ENCODE results near the gene PLA2G5. TPM values are rescaled to one million over a fixed set of nuclear protein-coding genes. Genes with fewer than 3 reads are reported as not detected.

Gene PLA2G5
- total RNA-seq, 1 donor from 2014 or later: not detected

DNA sequence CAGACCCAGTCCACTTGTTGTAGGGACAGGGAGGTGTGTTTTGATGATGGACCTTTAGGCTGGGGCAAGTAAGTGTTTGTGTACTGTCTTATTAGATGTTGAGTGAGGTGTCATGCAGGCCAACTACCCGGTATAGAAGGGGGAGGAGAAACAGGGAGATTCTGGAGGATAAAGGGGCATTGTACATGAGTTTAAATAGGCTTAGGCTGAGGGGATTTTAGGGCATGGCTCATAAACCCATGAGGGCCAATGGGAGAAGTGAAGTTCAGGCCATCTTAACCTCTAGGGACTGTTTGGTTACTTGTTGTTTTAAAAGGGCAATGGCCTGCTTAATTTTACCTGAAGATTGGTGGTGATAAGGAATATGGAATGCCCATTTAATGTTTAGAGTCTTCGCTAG lies 38.2 kb upstream of the PLA2G5 start:
- Mint-ChIP-seq H3K27me3 (peaks cover 27% of the 10 kb centered on the region), H3K4me3 (no peak overlapping the region), H3K27ac (no peak overlapping the region), H3K36me3 (no peaks in the 10 kb centered on the region), H3K4me1 (ENCODE audit: unreplicated experiment) (no peaks in the 10 kb centered on the region), H3K9me3 (no peaks in the 10 kb centered on the region)
- no peak for TF ChIP-seq CTCF (conservative IDR thresholded peaks at IDR 0.05)
- no peak for DNase-seq (ENCODE audit: extremely low spot score, unreplicated experiment)

DNA sequence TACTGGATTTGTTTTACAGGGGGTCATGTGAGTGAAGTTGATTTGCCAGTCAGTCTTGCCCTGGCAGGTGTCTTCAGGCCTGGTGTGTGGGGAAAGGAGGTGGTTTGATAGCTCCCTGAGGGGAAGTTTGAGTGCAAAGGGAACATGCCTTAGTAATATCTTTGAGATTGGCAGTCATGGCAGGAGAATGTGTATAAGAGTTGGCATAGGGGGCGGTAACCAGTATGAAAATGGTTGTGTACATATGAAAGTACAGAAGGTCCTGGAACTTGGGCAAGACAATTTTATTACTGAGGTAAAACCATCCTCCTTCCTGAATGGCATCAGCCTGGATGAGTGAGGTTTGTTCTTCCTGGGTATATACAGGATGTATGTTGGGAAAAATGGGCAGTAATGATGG lies 37.6 kb upstream of the PLA2G5 start:
- H3K27ac Mint-ChIP-seq: no peak overlapping the region

GRCh38 chr1:20033420-20033819 lies 36.6 kb upstream of the PLA2G5 start:
- TF ChIP-seq CTCF (conservative IDR thresholded peaks at IDR 0.05): no peak
- Mint-ChIP-seq H3K9me3 (no peaks in the 10 kb centered on the region), H3K4me1 (ENCODE audit: unreplicated experiment) (no peaks in the 10 kb centered on the region), H3K27me3 (peaks cover 26% of the 10 kb centered on the region), H3K36me3 (no peaks in the 10 kb centered on the region), H3K4me3 (no peak overlapping the region), H3K27ac (no peak overlapping the region)
- no peak for DNase-seq (ENCODE audit: extremely low spot score, unreplicated experiment)

More for the DNA sequence above, 37.6 kb upstream of the PLA2G5 start:
- no peak for DNase-seq (ENCODE audit: extremely low spot score, unreplicated experiment)
- H3K9me3 Mint-ChIP-seq: no peaks in the 10 kb centered on the region
- H3K27me3 Mint-ChIP-seq: peaks cover 25% of the 10 kb centered on the region
- no peak for TF ChIP-seq CTCF (conservative IDR thresholded peaks at IDR 0.05)
- no peaks in the 10 kb centered on the region for H3K36me3 Mint-ChIP-seq
- H3K4me3 Mint-ChIP-seq: no peak overlapping the region
- H3K4me1 Mint-ChIP-seq (ENCODE audit: unreplicated experiment): no peaks in the 10 kb centered on the region

GRCh38 chr1:20035114-20035513 lies 34.9 kb upstream of the PLA2G5 start:
- DNase-seq (ENCODE audit: extremely low spot score, unreplicated experiment): no peak
- H3K27me3 Mint-ChIP-seq: peaks cover 25% of the 10 kb centered on the region
- H3K4me1 Mint-ChIP-seq (ENCODE audit: unreplicated experiment): no peaks in the 10 kb centered on the region
- no peaks in the 10 kb centered on the region for H3K36me3 Mint-ChIP-seq
- no peaks in the 10 kb centered on the region for H3K9me3 Mint-ChIP-seq
- H3K4me3 Mint-ChIP-seq: no peak overlapping the region
- H3K27ac Mint-ChIP-seq: no peak overlapping the region
- TF ChIP-seq CTCF (conservative IDR thresholded peaks at IDR 0.05): no peak

DNA sequence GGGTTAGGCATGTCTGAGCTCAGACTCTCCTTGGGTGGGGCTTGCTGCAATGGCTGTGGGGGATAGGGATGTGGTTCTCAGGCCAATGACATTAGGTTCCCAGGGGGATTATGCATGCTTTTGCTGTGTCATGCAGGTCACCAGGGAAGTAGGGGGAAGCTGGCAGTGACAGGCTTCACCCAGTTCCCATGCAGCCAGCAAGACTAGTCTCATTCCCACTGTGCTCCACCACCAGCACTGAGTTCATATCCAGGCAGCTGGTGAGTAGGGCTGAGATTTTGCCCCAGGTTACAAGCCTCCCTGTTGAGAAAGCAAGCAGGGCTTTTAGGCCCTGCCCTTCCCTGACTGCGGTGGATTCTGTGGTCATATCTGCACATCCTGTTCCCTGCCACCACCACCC lies 32.1 kb upstream of the PLA2G5 start:
- no peak for DNase-seq (ENCODE audit: extremely low spot score, unreplicated experiment)
- no peak overlapping the region for H3K27ac Mint-ChIP-seq
- no peak for TF ChIP-seq CTCF (conservative IDR thresholded peaks at IDR 0.05)
- no peaks in the 10 kb centered on the region for H3K36me3 Mint-ChIP-seq
- H3K27me3 Mint-ChIP-seq: peaks cover 24% of the 10 kb centered on the region
- no peaks in the 10 kb centered on the region for H3K4me1 Mint-ChIP-seq (ENCODE audit: unreplicated experiment)
- no peak overlapping the region for H3K4me3 Mint-ChIP-seq
- H3K9me3 Mint-ChIP-seq: no peaks in the 10 kb centered on the region

DNA sequence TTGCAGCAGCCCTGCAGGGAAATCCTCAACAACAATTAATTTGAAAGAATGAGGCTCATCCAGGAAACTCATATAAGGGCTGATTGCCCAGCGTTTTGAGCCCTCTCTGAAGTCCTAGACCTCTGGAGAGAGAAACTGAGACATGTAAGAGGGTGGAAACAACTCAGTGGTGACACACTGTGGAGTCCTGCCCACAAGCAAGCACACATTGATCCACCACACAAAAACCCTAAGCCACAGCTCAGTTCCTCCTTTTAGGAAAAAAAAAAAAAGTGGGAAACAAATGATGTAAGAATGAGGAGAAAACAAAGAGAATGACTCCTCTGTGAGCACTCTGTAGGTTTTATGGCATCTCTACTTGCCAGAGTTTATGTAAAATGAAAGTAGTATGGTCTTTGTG lies 22.9 kb upstream of the PLA2G5 start:
- peaks cover 8% of the 10 kb centered on the region for H3K27me3 Mint-ChIP-seq
- no peaks in the 10 kb centered on the region for H3K4me1 Mint-ChIP-seq (ENCODE audit: unreplicated experiment)
- no peak for TF ChIP-seq CTCF (conservative IDR thresholded peaks at IDR 0.05)
- DNase-seq (ENCODE audit: extremely low spot score, unreplicated experiment): no peak
- H3K36me3 Mint-ChIP-seq: no peaks in the 10 kb centered on the region
- H3K27ac Mint-ChIP-seq: no peak overlapping the region
- H3K4me3 Mint-ChIP-seq: no peak overlapping the region
- H3K9me3 Mint-ChIP-seq: peaks cover 4% of the 10 kb centered on the region
